Small intestine (tissue), 7 donors: Measurements from ENCODE around the gene FANCI. TPM values are rescaled to one million over a fixed set of nuclear protein-coding genes. Genes with fewer than 3 reads are reported as not detected.
A peak's percentile ranks its signal among the peaks of the same experiment; 100 is the strongest.

Source experiments
- DNase-seq, 2 donors: peaks; one replicate each; pipeline versions ENCODE4 v3.0.0 to v3.0.0-alpha.2; 2013
- FAIRE-seq: peaks from 2 replicates; lab custom pipeline; 2012; peaks lifted over from hg19 to GRCh38; lab: Jason Lieb, UNC
- H3K27ac ChIP-seq, 3 donors: one replicate each; pipeline ENCODE4 v1.5.1; 2013; ENCODE audit warnings: low read length in 2 of 3, mild to moderate bottlenecking in 2 of 3, control low read depth in 1 of 3, inconsistent platforms in 1 of 3, low read depth in 1 of 3, moderate library complexity in 1 of 3
- H3K27me3 ChIP-seq, 3 donors: one replicate each; pipeline ENCODE4 v1.6.1; 2013; ENCODE audit warnings: low read length in 3 of 3, inconsistent platforms in 1 of 3; ENCODE audit not compliant: control insufficient read depth in 3 of 3, insufficient read depth in 3 of 3
- H3K36me3 ChIP-seq, 3 donors: one replicate each; pipeline ENCODE4 v1.6.1; 2013; ENCODE audit warnings: low read length in 3 of 3, inconsistent platforms in 1 of 3, low read depth in 1 of 3, mild to moderate bottlenecking in 1 of 3, moderate library complexity in 1 of 3; ENCODE audit not compliant: control insufficient read depth in 3 of 3, insufficient read depth in 2 of 3
- H3K4me1 ChIP-seq, 3 donors: one replicate each; pipeline ENCODE4 v1.6.1; 2013; ENCODE audit warnings: low read length in 2 of 3, inconsistent platforms in 1 of 3, low read depth in 1 of 3, mild to moderate bottlenecking in 1 of 3, moderate library complexity in 1 of 3; ENCODE audit not compliant: control insufficient read depth in 3 of 3, insufficient read depth in 2 of 3
- H3K4me3 ChIP-seq, 3 donors: one replicate each; pipeline ENCODE4 v1.5.1; 2013; ENCODE audit warnings: low read length in 3 of 3, control low read depth in 1 of 3, inconsistent platforms in 1 of 3, low read depth in 1 of 3, mild to moderate bottlenecking in 1 of 3, moderate library complexity in 1 of 3
- H3K9me3 ChIP-seq, 2 donors: one replicate each; pipeline ENCODE4 v1.6.1; 2013; ENCODE audit warnings: low read depth in 1 of 2, low read length in 1 of 2; ENCODE audit not compliant: control insufficient read depth in 2 of 2, insufficient read depth in 1 of 2
- WGBS, 3 donors: extraction: QIAGEN DNeasy Blood & Tissue Kit; methylation state at CpG; one replicate each; pipeline ENCODE4 v1.1.7; 2013; 5-methylcytosine and 5-hydroxymethylcytosine counted together
- polyA plus RNA-seq, 4 donors: library from polyadenylated mRNA; stranded (reverse) in 3 of 4; unstranded in 1 of 4; fragments of 200-250 nt in 3 of 4; fragments of 120-200 nt in 1 of 4; gene quantifications; one replicate each; pipeline versions ENCODE4 v1.2.1 to v1.2.3, GENCODE V29; 2013
- donor health status: healthy with polysubstance abuse.
- donor health status: control.
- donor health status: control.
- donor health status: Bipolar disorder and iron deficiency.
- donor health status: healthy.

Gene FANCI
- polyA plus RNA-seq, 4 donors = 1.6 to 21.6 (median 7.9) TPM

- no peaks in the 10 kb centered on the region for H3K4me1 ChIP-seq
- WGBS, 3 donors = 89 to 94% (median 89%) methylated on average over 5 of the region's 5 CpGs
- no peak overlapping the region for H3K4me3 ChIP-seq
- H3K27me3 ChIP-seq = no peaks in the 10 kb centered on the region
- DNase-seq (no peak), FAIRE-seq (no peak)
- no peaks in the 10 kb centered on the region for H3K9me3 ChIP-seq
- H3K27ac ChIP-seq = no peak overlapping the region
- peaks cover 29 to 45% (median 38%) of the 10 kb centered on the region in 3 donors for H3K36me3 ChIP-seq
Observed at GRCh38 chr15:89316504-89316903, 72.7 kb downstream of the FANCI start.

GRCh38 chr15:89317186-89317720, 73.5 kb downstream of the FANCI start:
- Histone ChIP-seq H3K4me3 (no peak overlapping the region), H3K4me1 (no peaks in the 10 kb centered on the region), H3K9me3 (no peaks in the 10 kb centered on the region), H3K27me3 (no peaks in the 10 kb centered on the region), H3K27ac (no peak overlapping the region), H3K36me3 (peaks cover 29 to 52% (median 41%) of the 10 kb centered on the region in 3 donors)
- 75 to 85% (median 77%) methylated on average over 4 of the region's 4 CpGs for WGBS, 3 donors
- FAIRE-seq (no peak), DNase-seq (no peak)

GRCh38 chr15:89319678-89320077, 75.9 kb downstream of the FANCI start:
- Histone ChIP-seq H3K27ac (no peak overlapping the region), H3K27me3 (no peaks in the 10 kb centered on the region), H3K36me3 (peaks cover 34 to 76% (median 48%) of the 10 kb centered on the region in 3 donors), H3K4me3 (no peak overlapping the region), H3K9me3 (no peaks in the 10 kb centered on the region), H3K4me1 (no peaks in the 10 kb centered on the region)
- DNase-seq (no peak), FAIRE-seq (no peak)
- WGBS, 3 donors = 92 to 96% (median 95%) methylated on average over 9 of the region's 9 CpGs

GRCh38 chr15:89320200-89320599, 76.4 kb downstream of the FANCI start:
- 94 to 98% (median 95%) methylated on average over 2 of the region's 2 CpGs for WGBS, 3 donors

GRCh38 chr15:89321521-89322410, 78.0 kb downstream of the FANCI start:
- Histone ChIP-seq H3K4me3 (no peak overlapping the region), H3K36me3 (peaks cover 34 to 87% (median 48%) of the 10 kb centered on the region in 3 donors), H3K4me1 (no peaks in the 10 kb centered on the region), H3K27me3 (no peaks in the 10 kb centered on the region), H3K27ac (no peak overlapping the region), H3K9me3 (no peaks in the 10 kb centered on the region)
- 67 to 79% (median 69%) methylated on average over 16 to 17 of the region's 17 CpGs for WGBS, 3 donors
- FAIRE-seq = no peak
- DNase-seq = peak; percentile 26 to 54

More at GRCh38 chr15:89320200-89320599, 76.4 kb downstream of the FANCI start:
- Histone ChIP-seq H3K27ac (no peak overlapping the region), H3K27me3 (no peaks in the 10 kb centered on the region), H3K4me1 (no peaks in the 10 kb centered on the region), H3K9me3 (no peaks in the 10 kb centered on the region), H3K36me3 (peaks cover 32 to 76% (median 52%) of the 10 kb centered on the region in 3 donors), H3K4me3 (no peak overlapping the region)
- FAIRE-seq (no peak), DNase-seq (no peak)

- Histone ChIP-seq H3K27ac (no peak overlapping the region), H3K36me3 (peaks cover 30 to 93% (median 47%) of the 10 kb centered on the region in 3 donors), H3K4me1 (no peaks in the 10 kb centered on the region), H3K4me3 (no peak overlapping the region), H3K27me3 (no peaks in the 10 kb centered on the region), H3K9me3 (no peaks in the 10 kb centered on the region)
- no peak for FAIRE-seq
- 90 to 94% (median 92%) methylated on average over 15 of the region's 15 CpGs for WGBS, 3 donors
- no peak for DNase-seq
Observed at GRCh38 chr15:89322822-89323221, 79.0 kb downstream of the FANCI start.

- no peak overlapping the region for H3K27ac ChIP-seq
- H3K4me3 ChIP-seq = no peak overlapping the region
- no peaks in the 10 kb centered on the region for H3K27me3 ChIP-seq
- 81 to 84% (median 84%) methylated on average over 6 of the region's 6 CpGs for WGBS, 3 donors
- no peaks in the 10 kb centered on the region for H3K9me3 ChIP-seq
- no peaks in the 10 kb centered on the region for H3K4me1 ChIP-seq
- FAIRE-seq (no peak), DNase-seq (no peak)
- peaks cover 30 to 96% (median 50%) of the 10 kb centered on the region in 3 donors for H3K36me3 ChIP-seq
Observed at GRCh38 chr15:89323825-89324224, 80.0 kb downstream of the FANCI start.

- no peak for FAIRE-seq
Observed at GRCh38 chr15:89325039-89325803, 81.4 kb downstream of the FANCI start.

More at GRCh38 chr15:89325039-89325803, 81.4 kb downstream of the FANCI start:
- Histone ChIP-seq H3K36me3 (peaks cover 27 to 96% (median 47%) of the 10 kb centered on the region in 3 donors), H3K4me3 (no peak overlapping the region), H3K27ac (no peak overlapping the region), H3K27me3 (no peaks in the 10 kb centered on the region), H3K4me1 (peaks cover 0 to 3% (median 2%) of the 10 kb centered on the region in 3 donors), H3K9me3 (no peaks in the 10 kb centered on the region)
- 93 to 96% (median 94%) methylated on average over 10 to 11 of the region's 11 CpGs for WGBS, 3 donors
- DNase-seq = no peak
